Measurements from ENCODE around the gene CORO2B.

GRCh38 chr15:68570974-68571373 is 7.8 kb upstream of the CORO2B start:
- TF ChIP-seq EZH2 (optimal IDR thresholded peaks at IDR 0.05; ENCODE audit: low read depth, low read length) (no peak), EZH2phosphoT487 (IDR thresholded peaks at IDR 0.05; ENCODE audit: low read length) (no peak)
